PFSK-1 (cell line): Measurements from ENCODE around the gene NCK2.

ENCODE experiments used
- FOXP2 ChIP-seq: optimal IDR thresholded peaks from 2 replicates; pipeline ENCODE3; 2011; ENCODE audit warnings: borderline replicate concordance, control low read depth, inconsistent platforms; ENCODE audit not compliant: insufficient read depth; ENCODE audit errors: extremely low read length, extremely low read depth
- POLR2AphosphoS5 ChIP-seq: IDR thresholded peaks from 2 replicates; pipeline ENCODE4 v1.6.1; 2012; ENCODE audit warnings: low read depth, mild to moderate bottlenecking, control low read depth, low read length, moderate library complexity
- REST ChIP-seq, 2 experiments: IDR thresholded peaks; 2 replicates each; pipeline versions ENCODE4 v1.6.1 to v1.8.0; 2011 to 2012; ENCODE audit warnings: low read depth in 2 of 2, low read length in 2 of 2, control low read depth in 1 of 2, inconsistent platforms in 1 of 2, mild to moderate bottlenecking in 1 of 2, moderate library complexity in 1 of 2; ENCODE audit not compliant: insufficient read depth in 1 of 2
- SIN3A ChIP-seq: IDR thresholded peaks from 2 replicates; pipeline ENCODE4 v1.6.1; 2012; ENCODE audit warnings: mild to moderate bottlenecking, low read length, moderate library complexity, borderline replicate concordance; ENCODE audit not compliant: insufficient read depth
- TAF1 ChIP-seq: IDR thresholded peaks from 2 replicates; pipeline ENCODE4 v1.6.1; 2012; ENCODE audit warnings: low read length, control low read depth, borderline replicate concordance; ENCODE audit not compliant: insufficient read depth

The NCK2 gene

GRCh38 chr2:105800036-105800713, 55.5 kb downstream of the NCK2 start:
- TF ChIP-seq FOXP2: no peak
- no peak for TF ChIP-seq REST (IDR thresholded peaks at IDR 0.05; ENCODE audit: insufficient read depth in 1 of 2, low read depth in 2 of 2, low read length in 2 of 2)
- TF ChIP-seq SIN3A: no peak
- TF ChIP-seq TAF1: no peak
- no peak for TF ChIP-seq POLR2AphosphoS5

GRCh38 chr2:105800953-105801635, 56.4 kb downstream of the NCK2 start:
- TF ChIP-seq REST (IDR thresholded peaks at IDR 0.05; ENCODE audit: insufficient read depth in 1 of 2, low read depth in 2 of 2, low read length in 2 of 2) (no peak), SIN3A (no peak), TAF1 (no peak), FOXP2 (no peak), POLR2AphosphoS5 (no peak)

- TF ChIP-seq TAF1 (no peak), FOXP2 (no peak)
Observed at GRCh38 chr2:105801961-105802360, 57.2 kb downstream of the NCK2 start.

- TF ChIP-seq REST (IDR thresholded peaks at IDR 0.05; ENCODE audit: insufficient read depth in 1 of 2, low read depth in 2 of 2, low read length in 2 of 2) (no peak), TAF1 (no peak), SIN3A (no peak), FOXP2 (no peak), POLR2AphosphoS5 (no peak)
Observed at GRCh38 chr2:105802587-105802986, 57.9 kb downstream of the NCK2 start.

- TF ChIP-seq POLR2AphosphoS5 (no peak), REST (IDR thresholded peaks at IDR 0.05; ENCODE audit: insufficient read depth in 1 of 2, low read depth in 2 of 2, low read length in 2 of 2) (no peak), TAF1 (no peak), FOXP2 (no peak), SIN3A (no peak)
Observed at GRCh38 chr2:105803337-105803736, 58.6 kb downstream of the NCK2 start.
